ENCODE data around the gene BCO1.

Gene BCO1

DNA sequence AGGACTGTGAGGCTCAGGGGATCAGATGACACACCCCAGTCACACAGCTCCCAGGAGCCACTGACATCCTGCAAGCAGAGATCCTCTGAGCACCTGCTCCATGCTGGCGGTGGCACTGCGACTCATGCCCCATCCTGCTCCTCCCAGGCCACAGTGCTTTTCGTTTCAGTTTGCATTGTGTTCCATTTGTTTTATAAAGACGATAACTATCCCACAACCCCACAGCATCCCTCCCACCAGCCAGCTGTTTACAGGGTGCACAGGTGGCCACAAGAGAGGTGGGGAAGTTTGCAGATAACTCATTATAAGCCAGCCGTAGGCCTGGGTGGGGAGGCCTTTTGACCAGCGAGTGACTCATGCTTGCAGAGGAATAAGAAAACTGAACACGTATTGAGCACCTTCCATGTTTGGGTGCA, 28.2 kb downstream of the BCO1 start:
- H3K4me1 ChIP-seq (ENCODE audit: control insufficient read depth in 1 of 2, insufficient read depth in 1 of 2, low read depth in 1 of 2, low read length in 1 of 2), result no peaks in the 10 kb centered on the region
- no peaks in the 10 kb centered on the region for H3K36me3 ChIP-seq
- no peak overlapping the region for H3K4me3 ChIP-seq (ENCODE audit: low read depth in 1 of 2, low read length in 1 of 2)
- TF ChIP-seq, protein P1, sequence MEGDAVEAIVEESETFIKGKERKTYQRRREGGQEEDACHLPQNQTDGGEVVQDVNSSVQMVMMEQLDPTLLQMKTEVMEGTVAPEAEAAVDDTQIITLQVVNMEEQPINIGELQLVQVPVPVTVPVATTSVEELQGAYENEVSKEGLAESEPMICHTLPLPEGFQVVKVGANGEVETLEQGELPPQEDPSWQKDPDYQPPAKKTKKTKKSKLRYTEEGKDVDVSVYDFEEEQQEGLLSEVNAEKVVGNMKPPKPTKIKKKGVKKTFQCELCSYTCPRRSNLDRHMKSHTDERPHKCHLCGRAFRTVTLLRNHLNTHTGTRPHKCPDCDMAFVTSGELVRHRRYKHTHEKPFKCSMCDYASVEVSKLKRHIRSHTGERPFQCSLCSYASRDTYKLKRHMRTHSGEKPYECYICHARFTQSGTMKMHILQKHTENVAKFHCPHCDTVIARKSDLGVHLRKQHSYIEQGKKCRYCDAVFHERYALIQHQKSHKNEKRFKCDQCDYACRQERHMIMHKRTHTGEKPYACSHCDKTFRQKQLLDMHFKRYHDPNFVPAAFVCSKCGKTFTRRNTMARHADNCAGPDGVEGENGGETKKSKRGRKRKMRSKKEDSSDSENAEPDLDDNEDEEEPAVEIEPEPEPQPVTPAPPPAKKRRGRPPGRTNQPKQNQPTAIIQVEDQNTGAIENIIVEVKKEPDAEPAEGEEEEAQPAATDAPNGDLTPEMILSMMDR (IDR thresholded peaks at IDR 0.05), result no peak
- no peaks in the 10 kb centered on the region for H3K9me3 ChIP-seq
- H3K27ac ChIP-seq, result no peak overlapping the region
- H3K27me3 ChIP-seq, result no peaks in the 10 kb centered on the region

DNA sequence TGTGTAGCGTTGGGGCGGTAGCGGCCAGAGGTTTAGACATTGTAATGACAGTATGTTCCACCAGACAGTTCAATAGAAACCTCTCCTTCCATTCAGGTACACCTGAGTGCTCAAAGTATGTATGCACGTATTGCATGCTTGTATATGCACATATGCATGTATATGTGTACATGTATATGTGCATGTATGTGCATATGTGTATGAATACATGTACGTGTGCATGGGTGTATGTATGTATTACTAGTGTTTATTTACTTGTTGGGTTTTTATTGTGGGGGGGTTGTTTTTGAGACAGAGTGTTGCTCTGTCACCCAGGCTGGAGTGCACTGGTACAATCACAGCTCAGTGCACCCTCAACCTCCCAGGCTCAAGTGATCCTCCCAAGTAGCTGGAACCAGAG, 30.0 kb downstream of the BCO1 start:
- Histone ChIP-seq H3K9me3 (no peaks in the 10 kb centered on the region), H3K27me3 (no peaks in the 10 kb centered on the region), H3K36me3 (no peaks in the 10 kb centered on the region), H3K27ac (no peak overlapping the region), H3K4me1 (ENCODE audit: control insufficient read depth in 1 of 2, insufficient read depth in 1 of 2, low read depth in 1 of 2, low read length in 1 of 2) (peaks cover 0 to 6% of the 10 kb centered on the region in 2 experiments), H3K4me3 (ENCODE audit: low read depth in 1 of 2, low read length in 1 of 2) (no peak overlapping the region)
- TF ChIP-seq, protein P1 (IDR thresholded peaks at IDR 0.05), result no peak

DNA sequence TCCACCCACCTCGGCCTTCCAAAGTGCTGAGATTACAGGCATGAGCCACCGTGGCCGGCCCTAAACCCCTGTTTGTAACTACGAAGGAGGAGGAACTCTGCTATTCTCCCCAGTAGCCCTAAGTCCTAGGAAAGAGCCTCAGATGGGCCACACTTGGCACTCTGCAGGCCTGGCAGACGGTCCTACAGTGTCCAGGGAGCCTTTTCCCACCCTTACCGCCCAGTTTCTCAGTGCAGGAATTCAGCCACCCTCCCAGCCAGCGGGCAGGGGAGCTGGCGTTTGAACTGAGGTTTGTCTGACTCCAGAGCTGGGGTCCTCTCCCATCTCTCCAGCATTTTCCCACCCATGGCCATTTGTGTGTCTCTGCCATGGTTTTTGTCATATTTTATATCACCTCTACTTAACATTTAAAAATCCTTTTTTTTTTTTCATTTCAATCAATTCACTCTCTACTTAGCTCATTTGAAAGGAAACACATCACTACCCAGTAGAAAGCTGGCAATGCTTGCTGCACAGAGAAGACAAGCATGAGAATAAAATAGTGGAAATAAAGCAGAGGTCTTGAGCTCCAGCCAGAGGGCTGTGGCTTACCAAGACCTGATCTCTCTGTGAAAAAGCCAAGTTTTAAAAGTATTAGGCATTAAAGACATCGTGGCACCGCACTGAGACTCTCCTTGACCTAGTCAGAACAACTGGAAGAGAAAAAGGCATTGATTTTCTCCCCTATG, 34.9 kb downstream of the BCO1 start:
- H3K36me3 ChIP-seq, result no peaks in the 10 kb centered on the region
- TF ChIP-seq, protein P1 (IDR thresholded peaks at IDR 0.05), result no peak
- peaks cover 0 to 6% of the 10 kb centered on the region in 2 experiments for H3K4me1 ChIP-seq (ENCODE audit: control insufficient read depth in 1 of 2, insufficient read depth in 1 of 2, low read depth in 1 of 2, low read length in 1 of 2)
- H3K4me3 ChIP-seq (ENCODE audit: low read depth in 1 of 2, low read length in 1 of 2), result no peak overlapping the region
- no peak overlapping the region for H3K27ac ChIP-seq
- no peaks in the 10 kb centered on the region for H3K27me3 ChIP-seq
- no peaks in the 10 kb centered on the region for H3K9me3 ChIP-seq

DNA sequence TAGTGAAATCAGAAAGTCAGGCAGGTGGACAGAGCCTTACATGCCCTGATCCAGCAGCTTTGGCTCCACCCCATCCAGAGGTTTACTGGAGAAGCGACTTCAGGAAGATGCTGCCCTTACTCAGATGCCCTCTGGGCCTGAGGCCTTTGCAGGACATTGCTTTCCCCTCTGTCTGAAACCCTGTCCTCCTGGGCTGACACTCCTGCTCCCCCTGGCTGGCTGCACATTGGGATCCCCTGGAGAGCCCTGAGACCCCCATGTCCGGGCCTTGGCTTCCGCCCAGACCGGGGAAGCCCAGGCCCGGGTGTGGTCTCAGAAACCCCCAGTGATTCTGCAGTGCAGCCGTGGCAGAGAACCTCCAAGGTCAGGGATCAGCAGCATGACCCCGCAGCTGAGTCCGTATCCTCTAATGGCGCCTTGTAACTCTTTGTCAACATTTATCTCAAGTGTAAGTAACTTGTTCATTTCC, 36.6 kb downstream of the BCO1 start:
- peaks cover 0 to 6% of the 10 kb centered on the region in 2 experiments for H3K4me1 ChIP-seq (ENCODE audit: control insufficient read depth in 1 of 2, insufficient read depth in 1 of 2, low read depth in 1 of 2, low read length in 1 of 2)
- H3K27ac ChIP-seq, result no peak overlapping the region
- TF ChIP-seq, protein P1 (IDR thresholded peaks at IDR 0.05), result no peak

DNA sequence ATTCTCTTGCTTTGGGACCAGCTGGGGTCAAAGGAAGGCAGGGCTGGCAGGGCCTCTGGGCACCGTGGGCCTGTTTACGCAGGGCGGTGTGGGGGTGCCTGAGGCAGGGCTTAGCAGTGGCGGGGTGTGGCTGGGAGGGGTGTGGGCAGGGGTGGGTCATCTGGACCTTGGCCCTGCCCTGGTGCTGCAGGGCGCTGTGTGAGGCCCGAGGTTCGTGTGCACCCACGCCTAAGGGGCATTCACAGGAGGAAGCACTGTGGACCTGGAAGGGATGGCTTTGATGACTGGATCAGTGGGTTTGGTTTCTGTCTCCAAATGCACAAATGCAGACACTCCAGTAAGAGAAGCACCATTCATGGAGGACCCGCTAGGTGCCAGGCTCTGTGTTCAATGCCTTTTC, 37.3 kb downstream of the BCO1 start:
- H3K27ac ChIP-seq, result no peak overlapping the region
- TF ChIP-seq, protein P1 (IDR thresholded peaks at IDR 0.05), result no peak
- peaks cover 0 to 6% of the 10 kb centered on the region in 2 experiments for H3K4me1 ChIP-seq (ENCODE audit: control insufficient read depth in 1 of 2, insufficient read depth in 1 of 2, low read depth in 1 of 2, low read length in 1 of 2)
- no peaks in the 10 kb centered on the region for H3K27me3 ChIP-seq
- no peaks in the 10 kb centered on the region for H3K9me3 ChIP-seq
- H3K36me3 ChIP-seq, result no peaks in the 10 kb centered on the region
- no peak overlapping the region for H3K4me3 ChIP-seq (ENCODE audit: low read depth in 1 of 2, low read length in 1 of 2)

More for the DNA sequence above, 36.6 kb downstream of the BCO1 start:
- H3K4me3 ChIP-seq (ENCODE audit: low read depth in 1 of 2, low read length in 1 of 2), result no peak overlapping the region
- no peaks in the 10 kb centered on the region for H3K27me3 ChIP-seq
- H3K36me3 ChIP-seq, result no peaks in the 10 kb centered on the region
- no peaks in the 10 kb centered on the region for H3K9me3 ChIP-seq

All from neutrophil (primary cell).